IPS-18c (cell line): ENCODE measurements around the gene STK16.
"Not testable (repeated sequence)": the region's sequence is repeated elsewhere in the genome, so short reads cannot be mapped to it uniquely, and the experiment has no call there.

Experiments
- H3K4me3 ChIP-seq: 2 replicates; pipeline ENCODE4 v1.7.0; 2013; ENCODE audit warnings: low read depth, mild to moderate bottlenecking, low read length, moderate library complexity; ENCODE audit not compliant: insufficient read depth
- H3K9me3 ChIP-seq: one replicate; pipeline ENCODE4 v1.6.1; 2013; ENCODE audit warnings: mild to moderate bottlenecking, low read length, moderate library complexity; ENCODE audit not compliant: control insufficient read depth, insufficient read depth

The STK16 gene

GRCh38 chr2:219277703-219278654 is 32.7 kb downstream of the STK16 start:
- no peaks in the 10 kb centered on the region for H3K9me3 ChIP-seq
- peak overlapping the region; percentile 52; the same call in 1 of the 2 replicates for H3K4me3 ChIP-seq

DNA sequence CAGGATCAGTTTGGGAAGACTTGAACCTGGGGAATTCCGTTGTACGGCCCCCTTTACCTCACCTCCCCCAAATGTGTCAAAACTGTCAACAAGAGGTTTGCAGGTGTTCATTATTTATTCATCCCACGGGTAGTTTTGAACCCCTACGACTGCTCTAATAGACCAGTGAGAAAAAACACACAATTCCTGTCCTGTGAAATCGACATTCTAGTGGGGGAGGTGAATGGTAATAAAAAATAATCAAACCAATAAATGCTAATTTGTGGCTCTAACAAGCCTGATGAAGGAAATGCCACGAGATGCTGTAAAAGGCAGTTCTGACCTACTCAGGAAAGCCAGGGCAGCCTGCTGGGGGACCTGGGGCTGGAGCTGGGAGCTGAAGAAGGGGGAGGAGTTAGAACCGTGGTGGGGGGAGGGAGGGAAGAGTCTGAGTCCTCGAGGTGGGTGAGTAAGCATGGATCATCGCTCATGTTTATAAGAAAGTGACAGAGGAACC is 33.4 kb downstream of the STK16 start:
- H3K4me3 ChIP-seq = peak overlapping the region; percentile 52; the same call in 1 of the 2 replicates
- H3K9me3 ChIP-seq = no peaks in the 10 kb centered on the region

GRCh38 chr2:219279151-219279915 is 34.1 kb downstream of the STK16 start, which contains the start of gene DNAJB2:
TSS of gene DNAJB2 (plus strand) at chr2:219279366. CDS start at chr2:219279834, 468 bp downstream.
- Histone ChIP-seq H3K4me3 (peak within 1 kb of the TSS; percentile 52), H3K9me3 (no peaks in the 10 kb centered on the region)

- H3K9me3 ChIP-seq = no peaks in the 10 kb centered on the region
- peak overlapping the region; percentile 52 for H3K4me3 ChIP-seq
These were observed 34.7 kb downstream of the STK16 start for GRCh38 chr2:219279916-219280516.

DNA sequence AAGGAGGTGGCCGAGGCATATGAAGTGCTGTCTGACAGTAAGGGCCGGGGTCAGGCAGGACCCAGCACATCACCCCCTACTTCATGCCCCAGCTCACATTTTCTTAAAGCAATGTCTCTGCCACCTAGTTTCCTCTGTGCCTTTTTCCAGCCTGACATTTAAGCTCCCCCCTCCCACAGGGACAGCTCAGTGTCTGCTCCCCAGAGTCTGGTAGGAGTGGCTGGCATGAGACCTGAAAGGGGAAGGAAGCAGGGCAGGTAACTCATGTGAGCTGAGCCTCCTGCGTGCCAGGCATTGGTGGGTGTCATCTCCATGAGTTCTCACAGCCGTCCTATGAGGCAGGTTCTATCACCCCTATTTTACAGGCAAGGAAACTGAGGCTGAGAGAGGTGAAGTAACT is 35.4 kb downstream of the STK16 start:
- Histone ChIP-seq H3K9me3 (no peaks in the 10 kb centered on the region), H3K4me3 (no peak overlapping the region)

DNA sequence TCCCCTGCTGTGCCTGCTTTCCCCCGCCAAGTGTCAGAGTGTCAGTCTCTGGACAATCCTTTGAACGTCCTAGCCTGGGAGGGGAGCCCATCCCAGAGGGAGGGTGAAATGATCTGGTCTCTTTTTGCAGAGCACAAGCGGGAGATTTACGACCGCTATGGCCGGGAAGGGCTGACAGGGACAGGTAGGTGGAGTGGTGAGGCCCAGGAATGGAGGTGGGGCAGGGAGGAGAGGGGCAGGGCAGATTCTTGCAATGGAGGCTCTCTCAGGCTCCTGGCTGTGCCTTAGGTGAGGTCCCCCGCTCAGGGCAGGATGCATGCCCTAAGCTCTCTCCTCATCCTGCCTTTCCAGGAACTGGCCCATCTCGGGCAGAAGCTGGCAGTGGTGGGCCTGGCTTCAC is 36.3 kb downstream of the STK16 start:
- Histone ChIP-seq H3K9me3 (no peaks in the 10 kb centered on the region), H3K4me3 (no peak overlapping the region)

- H3K4me3 ChIP-seq = no peak overlapping the region
- H3K9me3 ChIP-seq = no peaks in the 10 kb centered on the region
These were observed 37.1 kb downstream of the STK16 start for GRCh38 chr2:219282375-219282774.

DNA sequence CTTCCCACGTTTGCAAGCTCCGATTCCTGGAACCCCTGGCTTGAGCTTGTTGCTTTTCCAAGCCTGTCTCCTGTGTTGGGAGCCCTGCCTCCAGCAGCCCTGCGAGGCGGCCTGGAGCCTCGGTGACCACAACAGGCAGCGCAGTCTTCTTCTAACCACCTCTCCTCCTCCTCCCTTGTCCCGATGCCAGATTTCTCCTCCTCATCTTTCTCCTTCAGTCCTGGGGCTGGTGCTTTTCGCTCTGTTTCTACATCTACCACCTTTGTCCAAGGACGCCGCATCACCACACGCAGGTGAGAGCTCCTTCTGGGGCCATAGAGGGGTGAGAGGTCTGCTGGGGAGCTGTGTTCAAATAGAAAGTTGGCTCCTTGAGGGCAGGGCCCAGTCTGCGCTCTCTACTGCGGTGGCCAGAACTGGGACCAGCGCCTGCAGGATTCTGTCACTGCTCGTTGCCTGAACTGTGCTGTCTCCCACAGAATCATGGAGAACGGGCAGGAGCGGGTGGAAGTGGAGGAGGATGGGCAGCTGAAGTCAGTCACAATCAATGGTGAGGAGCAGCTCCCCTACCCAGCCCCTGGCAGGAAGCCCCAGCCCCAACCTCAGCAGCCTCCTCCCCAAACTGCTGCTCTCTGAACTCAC is 37.8 kb downstream of the STK16 start:
- Histone ChIP-seq H3K9me3 (no peaks in the 10 kb centered on the region), H3K4me3 (no peak overlapping the region)

DNA sequence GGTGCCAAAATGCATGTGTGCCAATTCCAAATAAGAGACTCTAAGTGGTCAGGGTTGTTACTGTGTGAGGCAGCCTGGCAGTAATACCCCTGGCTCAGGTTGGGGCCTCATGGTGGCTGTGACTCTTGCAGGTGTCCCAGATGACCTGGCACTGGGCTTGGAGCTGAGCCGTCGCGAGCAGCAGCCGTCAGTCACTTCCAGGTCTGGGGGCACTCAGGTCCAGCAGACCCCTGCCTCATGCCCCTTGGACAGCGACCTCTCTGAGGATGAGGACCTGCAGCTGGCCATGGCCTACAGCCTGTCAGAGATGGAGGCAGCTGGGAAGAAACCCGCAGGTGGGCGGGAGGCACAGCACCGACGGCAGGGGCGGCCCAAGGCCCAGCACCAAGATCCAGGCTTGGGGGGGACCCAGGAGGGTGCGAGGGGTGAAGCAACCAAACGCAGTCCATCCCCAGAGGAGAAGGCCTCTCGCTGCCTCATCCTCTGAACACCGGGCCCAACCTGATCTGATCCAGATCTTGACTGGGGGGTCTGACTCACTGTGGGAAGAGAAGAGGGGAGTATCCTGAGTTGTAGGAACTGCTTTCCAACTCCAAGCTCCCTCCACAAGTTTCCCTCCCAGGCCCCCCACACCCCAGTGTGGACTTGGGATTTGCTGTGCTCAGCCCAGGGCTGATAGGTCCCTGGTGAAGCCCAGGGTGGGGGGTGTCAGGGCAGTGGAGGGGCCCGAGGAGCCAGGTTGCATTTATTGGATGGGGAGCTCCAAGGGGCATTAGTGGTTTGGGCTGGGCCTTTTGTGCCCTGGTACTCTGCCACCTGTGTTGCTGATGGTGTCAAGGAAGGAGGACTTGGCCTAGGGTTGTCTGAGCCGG is 39.5 kb downstream of the STK16 start:
- H3K9me3 ChIP-seq = no peaks in the 10 kb centered on the region
- H3K4me3 ChIP-seq = no peak overlapping the region

DNA sequence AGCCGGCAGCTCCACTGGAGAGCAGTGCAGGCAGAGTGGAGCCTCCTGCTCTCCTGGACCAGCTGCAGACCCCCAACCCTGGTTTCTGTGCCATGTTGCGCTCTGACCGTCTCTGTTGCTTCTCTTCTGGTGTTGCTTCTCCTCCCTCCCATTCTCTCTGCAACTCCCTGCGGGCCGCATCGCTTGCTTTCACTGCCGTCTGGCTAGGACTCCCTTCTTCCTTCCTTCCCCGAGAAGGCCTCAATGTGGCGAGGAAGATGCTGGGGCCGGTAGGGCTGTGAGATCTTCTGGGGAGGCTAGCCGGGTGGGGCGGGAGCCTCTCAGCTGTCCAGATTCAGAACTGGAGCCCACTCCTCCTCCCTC is 40.1 kb downstream of the STK16 start:
- H3K4me3 ChIP-seq = no peak overlapping the region
- no peaks in the 10 kb centered on the region for H3K9me3 ChIP-seq

GRCh38 chr2:219285894-219286425 is 40.7 kb downstream of the STK16 start:
- Histone ChIP-seq H3K4me3 (no peak overlapping the region), H3K9me3 (no peaks in the 10 kb centered on the region)

- no peak overlapping the region for H3K4me3 ChIP-seq
- no peaks in the 10 kb centered on the region for H3K9me3 ChIP-seq
These were observed 41.3 kb downstream of the STK16 start for GRCh38 chr2:219286436-219287115.

DNA sequence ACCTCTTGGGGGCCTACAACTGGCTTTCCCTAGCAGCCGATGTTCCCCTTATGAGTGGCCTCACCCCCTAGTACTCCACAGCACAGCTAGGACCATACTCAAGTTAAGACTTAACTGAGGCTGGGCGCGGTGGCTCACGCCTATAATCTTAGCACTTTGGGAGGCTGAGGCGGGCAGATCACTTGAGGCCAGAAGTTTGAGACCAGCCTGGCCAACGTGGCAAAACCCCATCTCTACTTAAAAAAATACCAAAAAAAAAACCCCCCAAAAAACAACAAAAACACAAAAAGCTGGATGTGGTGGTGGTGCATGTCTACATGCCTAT is 41.8 kb downstream of the STK16 start:
- H3K4me3 ChIP-seq, H3K9me3 ChIP-seq: not testable (repeated sequence)

DNA sequence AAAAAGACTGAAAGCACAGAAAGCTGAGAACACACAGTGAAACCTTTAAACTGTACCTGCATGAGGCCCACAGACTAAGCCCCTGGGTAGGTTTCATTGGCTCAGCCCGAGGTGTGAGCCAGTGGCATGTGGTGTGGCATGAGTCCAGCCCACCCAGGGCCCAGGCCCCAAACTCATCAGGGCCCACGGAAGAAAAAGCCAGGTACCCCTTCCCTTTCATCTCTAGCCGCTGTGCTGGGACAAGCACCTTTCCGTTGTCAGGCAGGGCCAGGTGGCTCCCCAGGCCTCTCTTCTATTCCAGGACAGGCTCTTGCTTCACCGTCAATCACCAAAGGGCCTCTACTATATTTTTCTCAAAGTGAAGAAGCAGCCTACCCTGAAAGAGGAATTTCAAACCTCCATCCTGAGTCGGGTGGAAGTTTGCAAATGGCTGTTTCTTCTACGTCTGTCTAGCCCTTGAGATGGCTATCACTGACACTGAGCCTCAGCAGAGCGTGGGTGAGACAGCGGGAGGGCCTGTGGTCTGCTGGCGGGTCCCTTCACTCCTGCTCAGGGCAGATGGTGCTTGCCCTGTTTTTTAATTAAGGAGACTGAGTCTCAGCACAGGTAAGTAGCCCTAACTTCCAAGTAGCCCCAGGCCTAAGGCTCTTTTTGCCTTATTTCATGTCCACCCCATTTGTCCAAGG is 42.4 kb downstream of the STK16 start:
- no peak overlapping the region for H3K4me3 ChIP-seq
- H3K9me3 ChIP-seq = no peaks in the 10 kb centered on the region

GRCh38 chr2:219289195-219289536 is 43.9 kb downstream of the STK16 start:
- no peak overlapping the region for H3K4me3 ChIP-seq
- peaks cover 3% of the 10 kb centered on the region for H3K9me3 ChIP-seq
